ENCODE data around the gene CKAP5. TPM values are rescaled to one million over a fixed set of nuclear protein-coding genes. Genes with fewer than 3 reads are reported as not detected.

CKAP5 gene
- polyA plus RNA-seq, 1 of the 3 experiments (the other 2 are of a cell fraction), result 51.7 TPM

DNA sequence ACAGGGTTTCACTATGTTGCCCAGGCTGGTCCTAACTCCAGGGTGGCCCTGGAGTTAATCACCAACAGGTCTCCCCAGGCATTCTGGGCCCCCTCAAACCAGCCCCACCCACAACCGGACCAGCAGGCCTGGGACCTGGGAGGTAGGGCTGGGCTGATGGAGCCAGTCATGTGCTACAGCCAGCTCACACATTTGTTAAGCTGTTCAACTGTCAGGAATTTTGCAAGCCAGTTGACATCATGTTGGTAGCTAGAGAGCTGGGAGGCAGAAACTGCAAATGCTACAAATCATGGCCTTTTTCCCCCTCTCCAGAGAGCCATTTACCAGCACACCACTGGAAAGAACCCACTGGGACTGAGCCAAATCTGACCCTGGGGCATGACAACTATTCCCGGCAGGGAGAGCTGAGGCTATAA lies 152.5 kb downstream of the CKAP5 start (continued):
- TF ChIP-seq REST (IDR thresholded peaks at IDR 0.05; ENCODE audit: low read depth, low read length) (no peak), ZBTB33 (IDR thresholded peaks at IDR 0.05; ENCODE audit: borderline replicate concordance, low read depth) (no peak), FOXJ3 (CRISPR knock-in tag; IDR thresholded peaks at IDR 0.05) (no peak), NRF1 (IDR thresholded peaks at IDR 0.05; ENCODE audit: low read depth, low read length) (no peak)

Small RNA genes within 50 kb of the gene (small RNA-seq; reads per million reads assigned to genes)
- gene MIR5582 (0.46 to 14.7 (median 9.0) reads per million in 7 experiments), gene RF00573 (0 reads per million in 7 experiments), gene SNORD67 (40.7 to 455 (median 81.4) reads per million in 7 experiments)

Other genes starting within 250 kb of the CKAP5 start
- gene HARBI1, start 229.1 kb downstream of the CKAP5 start, polyA plus RNA-seq (2012; rRNA removed), result 2.4 and 3.3 TPM in 2 replicates
- gene ATG13, start 228.7 kb downstream of the CKAP5 start, polyA plus RNA-seq (2012; rRNA removed), result 39.4 and 52.8 TPM in 2 replicates
- gene ARHGAP1, start 145.7 kb downstream of the CKAP5 start, polyA plus RNA-seq (2012; rRNA removed), result 21.3 and 27.1 TPM in 2 replicates
- 5.9 and 7.1 TPM in 2 replicates for gene ZNF408, start 145.2 kb downstream of the CKAP5 start, polyA plus RNA-seq (2012; rRNA removed)
- gene F2, start 127.1 kb downstream of the CKAP5 start, polyA plus RNA-seq (2012; rRNA removed), result 0.07 TPM in 1 of 2 replicates, not detected in the other
- gene LRP4, start 72.3 kb upstream of the CKAP5 start, polyA plus RNA-seq (2012; rRNA removed), result 6.7 and 10.9 TPM in 2 replicates
- 37.2 and 85.7 TPM in 2 replicates for gene CSTPP1, start 90.5 kb upstream of the CKAP5 start, polyA plus RNA-seq (2012; rRNA removed)

All from SK-N-SH (cell line).